Subcutaneous adipose tissue (tissue), 4 donors: ENCODE results near the gene CHST12. TPM values are rescaled to one million over a fixed set of nuclear protein-coding genes. Genes with fewer than 3 reads are reported as not detected.

Source experiments
- CTCF ChIP-seq: fragments of 450-650 bp; IDR thresholded peaks from one replicate; pipeline ENCODE4 v1.5.1; 2016; ENCODE audit warnings: low read depth, mild to moderate bottlenecking, control low read depth, antibody characterized with exemption, moderate library complexity
- total RNA-seq, 4 donors: library from RNA; depleted of rRNA; stranded (reverse); fragments of >200 nt; gene quantifications; one replicate each; pipeline ENCODE4 v1.1.0, GENCODE V29; 2016

CHST12 gene
- total RNA-seq, 4 donors from 2014 or later: 5.2 to 26.0 (median 13.8) TPM

DNA sequence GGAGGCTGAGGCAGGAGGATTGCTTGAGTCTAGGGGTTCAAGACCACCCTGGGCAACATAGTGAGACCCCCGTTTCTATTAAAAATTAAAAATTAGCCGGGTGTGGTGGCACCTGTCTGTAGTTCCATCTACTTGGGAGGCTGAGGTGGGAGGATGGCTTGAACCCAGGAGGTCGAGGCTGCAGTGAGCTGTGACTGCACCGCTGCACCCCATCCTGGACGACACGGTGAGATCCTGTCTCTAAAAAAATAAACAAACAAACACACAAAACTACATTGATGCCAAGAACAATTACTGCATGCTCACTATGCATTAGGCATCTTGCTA, 761 bp upstream of the CHST12 start:
- TF ChIP-seq CTCF: no peak

DNA sequence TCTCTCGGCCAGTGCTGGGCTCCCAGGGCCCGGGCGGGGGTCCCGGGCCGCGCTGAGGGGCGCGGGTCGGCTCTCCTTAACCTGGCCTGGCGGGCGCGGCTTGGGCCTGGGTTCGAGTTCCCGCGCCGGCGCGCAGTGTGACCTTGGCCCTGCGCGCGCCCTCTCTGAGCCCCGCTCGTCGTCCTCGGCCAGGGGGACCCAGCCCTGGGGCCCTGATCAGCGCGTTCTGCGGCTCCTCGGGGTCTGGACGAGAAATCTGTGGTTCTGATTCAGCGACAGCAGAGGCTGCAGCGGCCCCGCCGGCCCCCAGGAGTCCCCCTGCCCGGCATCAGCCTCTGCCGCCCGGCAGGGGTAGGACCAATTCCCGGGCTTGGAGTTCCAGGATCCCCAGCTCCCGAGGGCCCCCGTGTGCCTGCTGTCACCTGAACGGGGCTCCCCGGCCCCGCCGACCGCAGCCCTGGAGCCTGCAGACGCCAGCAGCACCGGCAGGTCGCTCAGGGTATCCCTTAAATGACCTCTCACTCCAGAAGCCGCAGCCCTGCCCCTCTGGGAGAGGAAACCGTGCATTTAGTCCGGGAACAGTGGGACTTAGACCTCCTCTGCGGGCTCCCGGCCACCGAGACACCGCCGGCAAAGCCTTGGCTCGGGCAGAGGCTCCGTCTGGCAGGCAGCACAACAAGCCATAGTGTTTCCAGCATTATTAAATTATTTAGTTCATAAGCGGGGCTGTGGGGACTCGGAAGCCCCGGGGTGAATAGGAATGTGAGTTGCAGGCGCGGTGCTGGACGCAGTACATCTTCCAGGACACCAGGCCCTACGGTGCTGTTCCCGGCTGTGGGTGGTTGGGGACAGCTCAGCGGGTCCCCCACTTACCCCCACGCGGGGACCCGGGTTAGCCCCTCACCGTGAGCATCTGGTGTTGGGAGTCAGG, 572 bp downstream of the CHST12 start:
- no peak for TF ChIP-seq CTCF

DNA sequence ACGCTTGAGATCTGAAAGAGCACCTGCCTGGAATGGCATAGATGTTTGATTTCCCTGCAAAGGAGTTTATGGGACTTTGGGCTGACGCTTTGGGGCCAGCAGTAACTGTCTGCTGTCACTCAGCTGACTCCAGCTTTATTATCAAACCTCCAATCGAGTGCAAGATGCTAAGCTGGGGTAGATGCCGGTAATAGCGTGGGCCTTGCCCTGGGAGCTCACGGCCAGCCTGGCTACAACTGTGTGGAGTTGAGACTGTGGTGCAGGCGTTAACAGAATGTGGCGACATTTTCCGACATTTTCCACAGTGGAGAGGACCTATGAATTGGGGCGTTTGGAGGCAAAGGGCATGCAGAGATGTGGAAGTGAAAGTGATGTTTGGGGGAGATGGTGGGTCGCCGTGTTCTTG, 1.3 kb downstream of the CHST12 start:
- TF ChIP-seq CTCF: no peak

DNA sequence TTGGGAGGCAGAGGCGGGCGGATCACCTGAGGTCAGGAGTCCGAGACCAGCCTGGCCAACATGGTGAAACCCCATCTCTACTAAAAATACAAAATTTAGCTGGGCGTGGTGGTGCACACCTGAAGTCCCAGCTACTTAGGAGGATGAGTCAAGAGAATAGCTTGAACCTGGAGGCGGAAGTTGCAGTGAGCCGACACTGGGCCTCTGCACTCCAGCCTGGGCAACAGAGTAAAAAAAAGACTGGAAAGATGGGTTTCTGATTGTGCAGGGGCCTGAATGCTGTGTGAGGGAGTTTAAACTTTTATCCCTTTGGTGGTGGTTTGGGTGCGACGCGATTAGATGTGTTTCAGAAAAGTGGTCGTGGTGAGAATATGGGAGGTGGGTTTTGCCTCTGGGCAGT, 1.8 kb downstream of the CHST12 start:
- TF ChIP-seq CTCF: no peak

- TF ChIP-seq CTCF: no peak
Measured at GRCh38 chr7:2405601-2406345, 2.4 kb downstream of the CHST12 start.

DNA sequence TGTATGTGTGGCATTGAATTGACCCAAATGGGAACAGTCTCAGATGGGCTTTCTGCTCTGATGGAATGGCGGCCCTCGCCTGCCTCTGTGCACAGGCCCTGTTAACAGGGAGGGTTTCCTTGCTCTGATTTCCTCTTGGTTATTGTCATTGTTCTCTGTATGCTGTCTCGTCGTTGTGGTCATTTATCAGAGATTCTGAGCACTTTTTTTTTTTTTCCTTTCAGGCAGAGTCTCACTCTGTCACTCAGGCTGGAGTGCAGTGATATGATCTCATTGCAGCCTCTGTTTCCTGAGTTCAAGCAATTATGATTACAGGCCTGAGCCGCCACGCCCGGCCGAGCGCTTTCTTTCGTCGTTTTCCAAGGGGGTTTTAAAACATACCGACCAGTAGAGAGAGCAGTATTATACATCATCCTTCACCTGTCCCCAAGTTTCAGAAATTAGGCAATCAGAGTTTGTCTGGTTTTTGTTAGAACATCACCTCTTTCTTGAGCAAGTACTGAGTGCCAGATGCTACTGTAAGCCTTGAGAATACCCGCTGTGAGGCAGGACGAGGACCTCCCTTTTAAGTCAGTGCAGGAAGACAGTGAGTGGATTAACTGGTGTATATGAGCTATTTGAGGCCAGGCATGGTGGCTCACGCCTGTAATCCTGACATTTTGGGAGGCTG, 6.5 kb downstream of the CHST12 start:
- TF ChIP-seq CTCF: no peak

DNA sequence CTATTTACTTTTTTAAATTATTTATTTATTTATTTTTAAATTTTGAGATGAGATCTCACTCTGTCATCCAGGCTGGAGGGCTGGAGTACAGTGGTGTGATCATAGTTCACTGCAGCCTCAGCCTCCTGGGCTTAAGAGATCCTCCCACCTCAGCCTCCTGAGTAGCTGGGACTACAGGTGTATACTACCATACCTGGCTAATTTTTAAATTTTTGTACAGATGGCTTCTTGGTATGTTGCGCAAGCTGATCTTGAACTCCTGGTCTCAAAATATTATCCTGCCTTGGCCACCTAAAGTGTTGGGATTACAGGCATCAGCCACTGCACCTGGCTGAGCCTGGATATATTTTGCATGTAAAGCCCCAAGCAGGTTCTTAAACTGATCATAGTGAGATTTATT, 7.6 kb downstream of the CHST12 start:
- TF ChIP-seq CTCF: no peak
